Measurements from ENCODE around the gene COX7A2L. TPM values are rescaled to one million over a fixed set of nuclear protein-coding genes. Genes with fewer than 3 reads are reported as not detected.

Gene COX7A2L, protein sequence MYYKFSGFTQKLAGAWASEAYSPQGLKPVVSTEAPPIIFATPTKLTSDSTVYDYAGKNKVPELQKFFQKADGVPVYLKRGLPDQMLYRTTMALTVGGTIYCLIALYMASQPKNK
- 136 to 193 TPM (median 157 TPM) in 5 replicates for total RNA-seq (2022; extraction: Qiagen RNA extraction; ENCODE audit: low read depth)

GRCh38 chr2:42360890-42361727 is at the start of gene COX7A2L:
Gene COX7A2L, minus strand, starts transcription at chr2:42361217. Its CDS starts 56 bp downstream, at chr2:42361161.

Other genes with a start within 250 kb of the COX7A2L start
- gene EML4, start 191.9 kb downstream of the COX7A2L start, total RNA-seq (2022; extraction: Qiagen RNA extraction; ENCODE audit: low read depth) = 21.0 to 31.5 TPM (median 29.9 TPM) in 5 replicates
- gene KCNG3, start 132.8 kb upstream of the COX7A2L start, total RNA-seq (2022; extraction: Qiagen RNA extraction; ENCODE audit: low read depth) = 0.62 to 1.0 TPM (median 0.73 TPM) in 5 replicates
- 28.6 to 37.9 TPM (median 30.0 TPM) in 5 replicates for gene MTA3, start 207.4 kb upstream of the COX7A2L start, total RNA-seq (2022; extraction: Qiagen RNA extraction; ENCODE audit: low read depth)